Omental fat pad (tissue), 4 donors: ENCODE measurements around the gene LCE6A. TPM values are rescaled to one million over a fixed set of nuclear protein-coding genes. Genes with fewer than 3 reads are reported as not detected.

Experiments used
- ATAC-seq: fragments of 150-250 bp; one replicate; pipeline ENCODE4 v1.9.1; 2016; ENCODE audit warnings: mild to moderate bottlenecking, moderate library complexity; ENCODE audit not compliant: low FRiP score
- DNase-seq: peaks from one replicate; pipeline ENCODE4 v3.0.0-alpha.2; 2019; ENCODE audit warnings: low spot score
- total RNA-seq, 4 donors: library from RNA; depleted of rRNA; stranded (reverse); fragments of >200 nt; gene quantifications; one replicate each; pipeline ENCODE4 v1.1.0, GENCODE V29; 2016
- TF ChIP-seq, protein P1 (sequence below), 3 donors: fragments of 450-650 bp; IDR thresholded peaks; one replicate each; pipeline ENCODE4 v1.5.1; 2016 to 2017; ENCODE audit warnings: antibody characterized with exemption in 3 of 3, mild to moderate bottlenecking in 3 of 3, moderate library complexity in 2 of 3

Gene LCE6A
- total RNA-seq, 4 donors from 2014 or later = not detected

DNA sequence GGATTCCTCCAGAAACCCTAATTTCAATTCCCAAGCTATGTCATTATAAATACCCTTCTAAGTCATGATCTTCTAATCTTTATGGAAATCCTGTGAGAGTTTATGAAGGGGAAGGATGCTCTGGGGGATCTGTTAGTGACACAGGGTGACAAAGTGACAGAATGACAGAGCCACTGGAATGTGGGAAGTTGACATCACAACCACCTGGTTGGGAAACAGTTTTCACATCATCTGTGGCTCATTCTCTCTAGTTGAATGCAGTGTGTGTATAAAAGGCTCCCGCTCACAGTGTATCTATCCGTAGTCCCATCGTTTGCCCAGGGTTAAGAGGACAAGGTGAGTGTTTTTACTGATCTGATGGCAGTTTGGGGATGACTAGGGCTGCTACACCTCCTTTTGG, 17.0 kb downstream of the LCE6A start, which contains the start of gene LCE7A:
Gene LCE7A, plus strand, starts transcription at position 301 of the 400 bp plus-strand sequence. CDS start 702 bp downstream, outside the sequence.
- ATAC-seq = no peak
- DNase-seq = no peak
- TF ChIP-seq, protein P1, sequence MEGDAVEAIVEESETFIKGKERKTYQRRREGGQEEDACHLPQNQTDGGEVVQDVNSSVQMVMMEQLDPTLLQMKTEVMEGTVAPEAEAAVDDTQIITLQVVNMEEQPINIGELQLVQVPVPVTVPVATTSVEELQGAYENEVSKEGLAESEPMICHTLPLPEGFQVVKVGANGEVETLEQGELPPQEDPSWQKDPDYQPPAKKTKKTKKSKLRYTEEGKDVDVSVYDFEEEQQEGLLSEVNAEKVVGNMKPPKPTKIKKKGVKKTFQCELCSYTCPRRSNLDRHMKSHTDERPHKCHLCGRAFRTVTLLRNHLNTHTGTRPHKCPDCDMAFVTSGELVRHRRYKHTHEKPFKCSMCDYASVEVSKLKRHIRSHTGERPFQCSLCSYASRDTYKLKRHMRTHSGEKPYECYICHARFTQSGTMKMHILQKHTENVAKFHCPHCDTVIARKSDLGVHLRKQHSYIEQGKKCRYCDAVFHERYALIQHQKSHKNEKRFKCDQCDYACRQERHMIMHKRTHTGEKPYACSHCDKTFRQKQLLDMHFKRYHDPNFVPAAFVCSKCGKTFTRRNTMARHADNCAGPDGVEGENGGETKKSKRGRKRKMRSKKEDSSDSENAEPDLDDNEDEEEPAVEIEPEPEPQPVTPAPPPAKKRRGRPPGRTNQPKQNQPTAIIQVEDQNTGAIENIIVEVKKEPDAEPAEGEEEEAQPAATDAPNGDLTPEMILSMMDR (IDR thresholded peaks at IDR 0.05) = no peak

DNA sequence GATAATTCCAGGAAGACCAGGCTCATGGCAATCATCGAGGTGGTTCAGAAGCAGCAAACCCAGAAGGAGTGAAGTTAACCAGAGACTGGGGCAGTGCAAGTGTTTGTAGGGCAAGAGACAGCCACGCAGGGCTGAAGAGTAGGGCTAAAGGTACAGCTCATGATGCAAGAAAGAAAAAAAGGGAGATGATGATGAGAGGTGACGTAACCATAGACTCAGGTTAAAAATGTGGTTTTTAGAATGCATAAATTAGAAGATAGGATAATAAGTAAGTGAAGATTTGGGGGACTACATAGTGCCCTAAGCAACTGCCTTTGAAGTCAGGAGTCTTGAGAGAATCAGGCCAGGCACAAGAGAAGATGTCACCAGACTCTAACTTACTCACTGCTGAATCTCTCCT, 17.5 kb downstream of the LCE6A start:
- TF ChIP-seq, protein P1 (IDR thresholded peaks at IDR 0.05) = no peak
- DNase-seq (no peak), ATAC-seq (no peak)

DNA sequence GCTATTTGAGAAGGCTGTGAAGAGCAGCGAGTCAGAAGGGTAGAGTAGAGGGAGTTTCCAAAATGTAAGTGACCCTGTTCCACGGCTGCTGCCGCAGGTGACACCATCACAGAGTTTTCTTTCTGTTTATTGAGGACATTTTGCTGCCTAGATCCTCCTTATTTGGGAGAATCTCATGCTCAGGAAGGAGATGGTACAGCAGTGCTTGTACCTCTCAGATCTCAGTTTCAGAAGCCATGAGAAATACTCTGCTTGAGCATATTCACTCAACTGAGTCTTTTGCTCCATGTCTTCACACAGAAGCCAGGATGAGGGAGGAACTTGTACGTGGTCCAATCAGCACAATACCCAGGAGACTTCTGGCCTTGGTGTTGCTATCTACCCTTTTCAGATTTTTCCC, 18.7 kb downstream of the LCE6A start:
- no peak for DNase-seq
- no peak for ATAC-seq
- TF ChIP-seq, protein P1 (IDR thresholded peaks at IDR 0.05) = no peak

DNA sequence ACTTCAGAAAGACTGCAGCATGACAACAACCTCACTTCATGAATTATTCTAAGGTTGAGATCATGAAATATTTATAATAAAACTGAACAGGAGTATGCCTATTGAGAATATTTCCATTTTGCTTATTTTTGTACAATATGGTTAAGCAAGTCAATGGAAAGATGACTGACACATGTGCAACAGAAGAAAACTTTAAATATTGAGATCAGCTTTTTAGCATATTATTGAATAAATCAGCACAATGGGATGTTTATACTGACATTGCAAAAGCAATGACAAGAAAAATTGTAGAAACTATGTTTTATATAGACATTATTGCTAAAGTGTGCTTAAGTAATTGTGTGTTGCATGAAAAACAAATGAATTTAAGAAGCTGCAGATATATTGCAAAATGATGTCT, 21.8 kb downstream of the LCE6A start:
- no peak for ATAC-seq
- TF ChIP-seq, protein P1 (IDR thresholded peaks at IDR 0.05) = no peak
- DNase-seq = no peak

DNA sequence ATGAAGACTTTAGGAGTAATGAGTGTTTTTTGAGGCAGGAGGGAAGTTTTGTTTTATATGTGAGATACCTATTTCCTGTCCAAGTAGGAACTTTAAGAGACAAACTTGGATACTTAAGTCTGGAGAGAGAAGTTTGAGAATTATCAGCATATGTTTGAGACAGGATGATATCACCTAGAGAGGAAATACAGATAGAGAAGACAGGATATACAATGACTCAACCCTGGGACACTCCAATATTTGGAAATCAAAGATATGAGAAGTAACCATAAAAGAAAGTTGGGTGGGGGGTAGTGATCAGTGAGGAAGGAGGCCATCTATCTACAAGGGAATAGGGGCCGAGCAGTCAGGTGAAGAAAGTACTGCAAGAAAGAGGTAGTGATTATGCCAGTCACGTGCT, 23.7 kb downstream of the LCE6A start:
- DNase-seq (no peak), ATAC-seq (no peak)
- TF ChIP-seq, protein P1 (IDR thresholded peaks at IDR 0.05) = no peak

DNA sequence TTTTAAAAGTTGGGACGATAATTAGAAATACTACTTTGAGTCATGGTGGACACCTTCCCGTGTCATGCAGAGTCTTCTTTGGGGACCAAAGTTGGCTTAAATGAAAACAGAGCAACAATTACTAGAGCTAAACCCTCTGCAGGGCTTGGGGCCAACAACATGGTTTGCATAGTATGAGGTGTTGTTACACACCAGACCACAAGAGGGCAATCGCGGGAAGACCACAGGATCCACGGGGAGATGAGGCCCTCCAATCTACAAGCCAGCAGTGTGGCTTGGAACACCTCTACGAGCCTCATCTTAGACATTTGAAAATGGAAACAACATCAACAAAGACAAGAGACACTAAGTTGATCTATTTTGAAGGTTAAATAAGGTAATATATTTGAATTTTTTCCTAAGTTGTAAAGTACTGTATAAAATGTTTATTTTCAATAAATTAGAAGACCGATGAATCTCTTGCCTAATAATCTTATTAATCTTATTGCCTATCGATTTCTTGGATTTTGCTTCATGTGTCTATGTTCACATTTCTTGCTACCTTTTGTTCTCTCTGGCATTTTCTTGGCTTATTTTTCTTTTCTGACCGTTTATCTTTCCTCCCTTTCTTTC, 27.3 kb downstream of the LCE6A start:
- ATAC-seq = no peak
- TF ChIP-seq, protein P1 (IDR thresholded peaks at IDR 0.05) = peak in 1 of 3 donors; percentile 56
- DNase-seq = peak; percentile 29
